HG03457 (cell line): ENCODE measurements around the gene LITAFD.
"Not testable (repeated sequence)": the region's sequence is repeated elsewhere in the genome, so short reads cannot be mapped to it uniquely, and the experiment has no call there.

Source experiments
- ATAC-seq: cut with Tn5 transposase; IDR thresholded peaks from one replicate; pipeline ENCODE4 v1.9.1; 2021; ENCODE audit warnings: moderate number of reproducible peaks; ENCODE audit not compliant: unreplicated experiment

The LITAFD gene

DNA sequence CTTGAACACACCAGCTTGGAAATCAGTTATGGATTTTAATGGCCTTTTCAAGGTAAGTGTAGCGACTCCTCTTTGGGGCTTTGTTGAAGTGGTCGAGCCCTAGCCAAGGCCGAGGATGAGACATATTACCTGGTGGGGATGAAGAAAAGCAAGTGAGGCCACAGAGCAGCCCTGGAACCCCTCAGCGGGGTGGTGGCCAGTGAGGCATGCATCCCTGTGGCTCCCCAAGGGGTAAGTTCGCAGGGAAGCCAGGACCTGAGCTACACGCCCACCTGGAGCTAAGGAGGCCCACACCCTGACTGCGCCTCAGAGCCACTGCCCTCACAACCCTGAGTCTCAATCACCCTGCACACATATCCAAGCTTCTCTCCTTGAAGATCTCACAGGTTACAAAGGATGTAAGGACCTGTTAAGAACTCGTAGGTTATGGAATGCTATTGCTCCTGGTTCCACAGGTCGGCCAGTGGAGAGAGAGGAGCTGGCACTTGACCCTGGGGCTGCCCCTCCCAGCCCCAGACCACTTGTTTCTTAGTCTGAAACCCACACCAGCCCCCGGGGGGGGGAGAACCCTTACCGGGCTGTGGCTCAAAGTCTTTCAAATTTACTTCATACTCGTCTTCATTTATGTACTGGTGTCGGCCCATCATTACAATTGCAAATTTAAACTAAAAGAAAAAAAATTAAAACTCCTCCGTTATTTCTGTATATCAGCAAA, 12.0 kb downstream of the LITAFD start:
- ATAC-seq = no peak

DNA sequence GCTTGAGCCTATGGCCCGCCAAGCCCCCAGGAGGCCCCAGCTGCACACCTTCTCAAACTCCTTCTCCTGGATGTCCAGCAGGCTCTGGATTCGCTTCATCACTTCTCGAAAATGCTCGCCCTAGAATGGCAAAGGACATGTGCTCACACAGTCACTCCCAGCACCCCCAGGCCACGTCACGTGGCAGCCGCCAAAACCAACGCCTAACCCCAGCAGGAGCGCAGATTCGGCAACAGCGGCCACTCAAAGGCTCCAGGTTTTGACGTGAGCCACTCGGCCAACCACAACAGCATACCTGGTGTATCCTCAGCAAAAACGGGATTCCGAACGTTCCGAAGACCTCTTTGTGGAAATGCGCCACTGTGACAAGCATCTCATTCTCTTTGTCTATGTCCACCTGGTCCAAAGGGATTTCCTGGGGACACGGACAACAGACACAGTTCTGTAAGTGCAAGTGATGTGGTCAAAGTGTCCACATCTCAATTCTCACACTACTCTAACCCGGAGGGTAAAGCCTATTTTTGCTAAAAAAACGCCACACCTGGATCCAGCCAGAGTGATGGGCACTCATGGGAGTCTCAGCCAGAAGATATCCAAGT, 12.7 kb downstream of the LITAFD start:
- ATAC-seq = no peak

DNA sequence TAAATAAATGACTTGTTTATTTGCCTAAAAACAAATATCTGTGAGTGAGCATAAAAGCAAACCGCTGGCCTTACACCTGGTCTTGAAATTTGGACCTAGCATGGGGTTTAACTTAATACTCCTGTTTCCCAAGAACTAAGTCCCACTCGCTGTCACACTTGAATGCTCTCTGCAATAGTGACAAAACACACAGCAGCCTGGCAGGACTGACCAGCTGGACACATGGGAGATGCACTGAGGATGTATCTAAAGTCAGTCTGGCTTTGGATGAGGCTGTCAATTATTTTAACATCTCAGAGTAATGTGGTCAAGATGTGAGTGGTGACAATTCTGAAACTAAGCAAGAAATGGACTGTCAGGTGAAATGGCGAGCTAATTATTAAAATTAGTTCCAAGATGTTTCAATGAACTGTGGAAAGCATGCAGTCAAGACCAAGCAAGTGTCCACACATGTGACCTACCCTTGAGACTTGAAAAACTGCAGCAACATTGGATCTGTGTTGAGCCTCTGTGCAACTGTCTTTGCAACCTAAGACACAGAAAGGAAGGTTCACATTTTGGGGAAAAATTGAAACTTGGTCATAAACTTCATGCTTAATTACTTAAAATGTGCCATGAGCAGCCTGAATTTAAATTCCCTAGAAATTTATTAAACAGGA, 16.6 kb downstream of the LITAFD start:
- no peak for ATAC-seq

DNA sequence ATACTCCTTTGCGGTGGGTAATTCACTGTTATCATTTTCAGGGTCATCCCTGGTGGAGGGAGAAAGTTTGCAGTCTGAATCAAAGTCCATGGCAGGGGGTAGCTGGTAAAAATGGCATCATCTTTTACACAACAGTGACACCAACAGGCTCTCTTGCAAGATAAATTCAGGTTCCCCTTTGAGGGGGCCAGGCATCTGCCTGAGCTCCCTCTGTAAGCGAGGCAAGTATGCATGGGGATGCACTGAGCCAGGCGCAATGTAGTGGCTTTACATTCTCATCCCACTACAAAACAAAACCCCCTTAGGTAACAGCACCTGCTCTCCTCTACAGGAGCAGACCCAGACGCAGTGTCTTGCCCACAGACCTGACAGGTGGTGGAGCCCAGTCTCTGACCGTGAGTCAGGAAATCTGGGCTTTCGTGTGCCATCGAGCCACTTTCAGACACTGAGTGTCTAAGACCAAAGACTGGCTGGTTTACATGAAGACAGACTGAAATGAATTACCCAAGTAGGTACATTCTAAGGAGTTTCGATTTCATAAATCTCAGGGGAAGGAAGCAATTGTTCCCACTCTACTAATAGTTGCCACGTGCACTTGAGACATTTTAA, 17.7 kb downstream of the LITAFD start:
- ATAC-seq = no peak

DNA sequence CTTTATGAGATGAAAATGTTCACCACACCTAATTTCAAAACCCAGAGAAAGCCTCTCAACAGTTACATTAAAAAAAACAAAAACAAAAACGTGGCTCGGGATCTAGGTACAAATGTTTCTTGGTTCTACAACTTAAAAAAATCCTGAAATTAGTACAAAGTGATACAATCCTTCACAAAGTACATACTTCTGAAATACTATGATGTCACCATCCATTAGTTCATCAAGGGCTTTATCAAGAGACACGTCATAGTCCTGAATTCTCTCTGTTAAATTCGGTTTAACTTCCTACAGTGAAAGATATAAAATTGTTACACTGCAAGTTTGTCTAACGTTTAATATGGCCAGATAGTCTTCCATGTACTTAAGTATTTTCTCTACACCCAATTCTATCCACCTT, 18.2 kb downstream of the LITAFD start:
- ATAC-seq = no peak

DNA sequence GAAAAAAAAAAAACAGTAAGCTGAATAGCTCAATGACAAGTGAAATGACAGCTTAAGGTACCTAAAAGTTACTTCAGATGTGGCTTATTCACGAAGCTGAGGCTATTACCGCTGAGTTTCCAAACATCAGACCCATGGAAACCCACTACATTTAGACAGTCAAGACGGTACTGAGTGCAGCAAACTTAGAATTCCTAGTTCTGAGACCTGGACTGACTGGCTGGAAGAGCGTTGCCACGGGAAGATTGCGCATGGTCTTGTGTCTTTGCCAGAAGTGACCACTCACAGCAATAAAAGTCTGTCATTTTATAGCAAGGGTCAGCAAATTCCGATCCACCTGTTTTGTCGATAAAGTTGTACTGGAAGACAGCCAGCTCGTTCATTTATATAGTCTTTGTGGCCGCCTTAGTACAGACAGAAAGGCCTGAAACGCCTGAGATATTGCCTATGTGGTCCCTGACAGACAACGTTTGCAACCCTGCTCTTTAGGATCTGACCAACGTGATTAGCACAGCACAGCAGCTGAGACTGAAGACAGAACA, 19.2 kb downstream of the LITAFD start:
- no peak for ATAC-seq

DNA sequence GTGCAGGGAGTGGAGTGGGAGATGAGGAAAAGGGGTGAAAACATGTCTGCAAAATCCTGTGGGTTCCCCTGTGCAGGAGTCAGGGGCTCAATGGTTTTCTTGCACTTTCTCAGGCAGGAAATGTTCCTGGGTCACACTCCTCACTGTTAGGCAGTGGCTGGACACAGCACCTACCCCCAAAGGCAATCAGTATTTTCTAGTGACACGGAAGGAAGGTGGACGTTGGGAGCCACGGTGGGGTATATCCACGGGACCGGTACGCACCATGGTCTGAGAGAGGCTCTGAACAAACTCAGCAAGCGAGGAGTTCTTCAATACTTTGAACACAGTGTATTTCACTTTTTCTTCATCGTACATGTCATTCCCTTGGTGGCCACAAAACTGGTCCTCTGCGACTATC, 20.9 kb downstream of the LITAFD start:
- no peak for ATAC-seq

DNA sequence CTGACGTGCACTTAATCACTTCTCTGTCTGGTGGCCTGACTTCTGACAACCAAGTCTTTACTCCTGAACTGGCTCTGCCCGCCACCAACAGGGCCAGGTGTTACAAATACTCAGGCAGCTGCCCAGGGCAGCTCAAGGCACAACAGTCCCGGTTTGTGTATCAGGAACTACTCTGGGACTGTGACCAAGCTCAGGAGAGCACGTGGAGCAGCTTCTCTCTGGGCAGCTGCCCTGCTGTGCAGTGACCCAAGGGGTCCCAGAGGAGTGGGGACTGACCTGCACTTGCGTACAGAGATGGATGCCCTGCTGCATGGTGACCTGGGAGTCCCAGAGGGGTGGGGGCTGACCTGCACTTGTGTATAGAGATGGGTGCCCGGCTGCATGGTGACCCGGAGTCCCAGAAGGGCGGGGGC, 21.9 kb downstream of the LITAFD start:
- ATAC-seq = no peak

DNA sequence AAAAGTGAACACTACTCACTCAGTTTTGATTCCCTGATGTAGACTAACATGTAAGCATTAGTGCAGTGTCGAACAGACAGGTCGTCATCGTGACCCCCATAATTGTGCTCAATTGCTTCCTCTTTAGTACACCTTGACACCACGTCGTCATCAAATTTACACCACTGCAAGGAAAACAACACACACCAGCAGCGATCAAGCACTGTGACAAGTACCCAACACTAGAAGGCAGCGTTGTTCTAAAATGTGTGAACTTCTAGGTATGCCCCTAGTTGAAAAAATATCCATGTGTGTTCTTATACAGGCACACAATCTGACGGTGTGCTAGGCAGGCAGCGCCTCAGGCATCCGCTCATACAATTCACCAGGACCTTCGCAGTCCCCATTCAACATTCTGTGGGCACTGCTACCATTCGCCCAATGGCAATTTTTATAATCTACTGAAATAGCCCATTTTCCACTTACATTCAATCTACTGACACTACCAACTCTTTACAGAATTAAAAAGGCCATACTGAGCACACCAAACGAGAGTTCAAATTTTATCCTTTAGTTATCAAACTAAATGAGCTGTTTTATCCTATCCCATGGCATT, 23.1 kb downstream of the LITAFD start:
- ATAC-seq = no peak

DNA sequence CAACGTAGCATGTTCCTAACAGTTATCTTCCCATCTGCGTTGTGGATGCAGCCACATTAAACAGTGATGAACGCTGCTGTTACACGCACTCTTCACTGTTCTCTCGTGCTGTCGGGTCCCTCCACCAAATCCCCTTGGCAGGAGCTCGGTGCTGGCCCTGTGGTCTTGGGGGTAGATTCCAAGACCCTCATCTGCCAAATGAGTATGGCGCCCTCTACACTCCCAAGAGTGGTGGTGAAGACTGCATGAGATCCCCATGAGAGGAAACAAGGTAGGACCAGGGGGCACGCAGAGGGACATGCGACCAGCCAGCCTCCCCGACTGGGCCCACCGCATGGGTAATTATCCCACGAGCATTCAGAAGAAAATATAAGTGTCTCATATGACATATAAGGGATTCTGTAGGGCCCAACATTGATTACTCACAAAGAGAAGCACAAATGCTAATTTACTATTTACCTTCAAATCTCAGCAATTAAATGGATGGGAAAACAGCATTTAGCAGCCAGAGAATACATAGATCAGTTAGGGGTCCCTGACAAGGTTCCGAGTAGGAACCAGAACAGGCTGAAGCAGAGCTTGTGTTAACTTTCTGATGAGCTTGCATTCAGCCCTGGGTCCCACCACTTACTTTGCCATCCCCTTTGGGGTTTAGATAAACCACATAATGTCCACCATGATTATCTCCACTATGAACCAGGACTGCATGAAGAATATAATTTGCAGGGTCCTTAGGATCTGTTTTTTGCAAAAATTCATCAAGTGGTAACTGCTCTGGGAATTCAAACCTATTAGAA, 23.8 kb downstream of the LITAFD start:
- ATAC-seq = no peak

DNA sequence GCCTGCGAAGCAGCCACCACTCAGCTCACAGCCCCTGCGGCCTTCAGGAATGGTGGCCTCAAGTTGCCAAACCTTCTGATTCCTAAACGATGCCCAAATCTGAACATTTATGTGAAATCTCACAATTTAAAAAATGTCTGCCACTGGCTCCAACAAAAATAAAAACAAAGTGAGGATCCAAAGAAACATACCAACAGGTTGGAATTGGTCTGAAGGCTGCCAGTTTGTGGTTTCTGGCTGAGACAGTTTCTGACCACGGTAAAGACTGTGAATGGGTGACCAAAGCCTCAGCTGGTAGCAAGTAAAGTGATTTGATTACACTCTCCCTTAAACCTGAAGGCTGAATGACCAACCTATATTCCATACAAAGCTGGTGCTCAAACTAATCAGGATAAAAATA, 24.9 kb downstream of the LITAFD start:
- no peak for ATAC-seq

DNA sequence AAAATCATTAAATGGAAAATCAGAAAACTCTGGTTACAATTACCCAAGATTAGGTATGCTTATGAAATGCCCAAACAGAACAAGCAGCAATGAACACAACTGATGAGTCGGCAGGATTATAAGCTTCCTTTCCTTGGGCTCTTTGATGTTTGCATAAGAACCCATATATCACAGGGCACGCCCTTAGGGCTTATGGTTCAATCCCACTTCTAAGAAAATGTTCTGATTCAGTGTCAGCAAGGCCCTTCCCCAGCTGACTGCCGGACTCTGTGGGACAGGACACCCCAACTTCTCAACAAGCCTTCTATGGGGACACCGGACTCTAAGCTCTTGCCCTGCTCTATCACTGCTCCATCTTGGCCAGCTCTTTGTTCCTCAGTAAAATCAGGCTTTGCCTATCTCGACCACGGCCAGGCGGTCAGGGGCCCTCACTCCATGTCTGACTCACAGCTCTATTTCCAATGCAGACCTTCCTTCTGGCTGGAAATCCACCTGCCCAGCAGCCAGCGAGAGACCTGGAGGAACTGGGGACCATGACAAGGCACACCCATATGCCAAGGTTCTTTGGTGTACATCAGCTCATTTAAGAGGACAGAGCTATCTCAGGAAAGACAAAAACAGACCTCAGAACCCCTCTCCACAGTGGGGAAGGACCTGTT, 26.8 kb downstream of the LITAFD start:
- no peak for ATAC-seq

DNA sequence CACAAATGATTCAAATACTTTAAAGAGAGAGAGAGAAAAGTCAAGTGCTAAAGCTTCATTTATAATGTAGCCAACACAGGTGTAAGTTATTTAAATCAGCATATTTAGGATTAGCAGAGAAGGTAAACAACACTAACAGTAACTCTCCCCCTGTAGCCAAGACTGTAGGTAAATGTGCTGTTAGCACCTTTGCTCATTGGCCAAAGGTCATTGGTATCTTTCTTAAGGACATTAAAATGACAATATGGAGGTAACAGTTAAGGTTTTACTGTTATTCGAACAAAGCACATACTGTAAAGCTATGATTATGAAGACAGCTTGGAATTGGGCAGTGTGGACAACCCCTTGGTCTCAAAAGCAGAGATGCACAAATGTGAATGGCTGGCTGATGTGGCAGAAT, 28.7 kb downstream of the LITAFD start:
- no peak for ATAC-seq

DNA sequence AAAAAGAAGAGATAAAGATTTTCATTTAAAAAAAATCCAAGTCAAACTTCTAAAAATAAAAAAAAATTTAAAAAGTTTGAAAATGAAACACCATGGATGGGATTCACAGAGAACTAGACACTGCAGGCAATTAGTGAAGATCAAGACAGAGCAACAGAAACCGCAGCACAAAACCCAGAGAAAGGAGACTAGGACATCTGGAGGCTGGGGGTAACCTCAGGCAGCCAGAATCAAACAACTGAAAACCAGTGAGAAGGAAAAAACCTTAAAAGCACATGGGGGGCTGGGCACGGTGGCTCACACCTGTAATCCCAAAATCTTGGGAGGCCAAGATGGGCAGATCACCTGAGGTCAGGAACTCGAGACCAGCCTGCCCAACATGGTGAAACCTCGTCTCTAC, 30.6 kb downstream of the LITAFD start:
- ATAC-seq = no peak

DNA sequence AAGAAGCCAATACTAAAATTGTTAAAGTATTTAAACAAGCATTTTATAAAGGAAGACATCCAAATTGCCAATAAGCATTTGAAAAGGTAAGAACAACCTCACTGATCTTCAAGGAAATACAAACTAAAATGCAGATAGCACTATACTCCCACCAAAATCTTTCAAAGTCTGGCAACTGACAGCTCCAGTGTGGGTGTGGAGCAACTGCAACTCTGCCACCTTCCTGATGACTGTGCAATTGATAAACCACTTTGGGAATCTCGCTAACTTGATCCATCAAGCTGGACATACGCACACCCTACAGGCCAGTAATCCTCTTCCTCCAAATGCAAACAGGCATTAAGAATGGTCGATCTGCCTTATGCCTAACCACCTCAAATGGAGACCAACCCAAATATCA, 31.9 kb downstream of the LITAFD start:
- ATAC-seq = no peak

DNA sequence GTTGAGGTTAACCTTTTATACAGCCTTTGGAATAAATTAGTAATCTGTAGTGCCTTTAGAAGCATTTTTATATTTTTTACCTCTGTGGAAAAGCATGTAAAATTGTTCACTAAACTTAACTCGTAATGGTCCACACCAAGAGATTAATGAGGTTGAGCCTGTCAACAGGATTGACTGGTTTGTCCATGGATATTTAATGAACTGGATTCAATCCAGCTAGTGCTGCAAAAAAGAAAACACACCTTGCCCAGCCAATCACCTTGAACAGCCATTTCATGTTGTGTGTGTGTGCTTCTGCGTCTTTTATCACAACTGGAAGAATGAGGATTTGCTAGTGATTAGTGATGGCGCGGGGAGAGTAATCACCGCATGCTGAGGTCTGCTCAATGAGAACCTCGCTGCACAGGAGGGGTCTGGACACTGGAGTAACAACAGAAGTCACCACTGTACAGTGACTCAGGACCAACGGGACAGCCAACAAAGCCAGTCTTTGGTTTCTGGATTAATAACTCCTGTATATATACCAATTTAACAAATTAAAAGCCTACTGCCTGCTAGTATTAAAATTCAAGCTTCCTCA, 33.7 kb downstream of the LITAFD start:
- ATAC-seq = no peak

DNA sequence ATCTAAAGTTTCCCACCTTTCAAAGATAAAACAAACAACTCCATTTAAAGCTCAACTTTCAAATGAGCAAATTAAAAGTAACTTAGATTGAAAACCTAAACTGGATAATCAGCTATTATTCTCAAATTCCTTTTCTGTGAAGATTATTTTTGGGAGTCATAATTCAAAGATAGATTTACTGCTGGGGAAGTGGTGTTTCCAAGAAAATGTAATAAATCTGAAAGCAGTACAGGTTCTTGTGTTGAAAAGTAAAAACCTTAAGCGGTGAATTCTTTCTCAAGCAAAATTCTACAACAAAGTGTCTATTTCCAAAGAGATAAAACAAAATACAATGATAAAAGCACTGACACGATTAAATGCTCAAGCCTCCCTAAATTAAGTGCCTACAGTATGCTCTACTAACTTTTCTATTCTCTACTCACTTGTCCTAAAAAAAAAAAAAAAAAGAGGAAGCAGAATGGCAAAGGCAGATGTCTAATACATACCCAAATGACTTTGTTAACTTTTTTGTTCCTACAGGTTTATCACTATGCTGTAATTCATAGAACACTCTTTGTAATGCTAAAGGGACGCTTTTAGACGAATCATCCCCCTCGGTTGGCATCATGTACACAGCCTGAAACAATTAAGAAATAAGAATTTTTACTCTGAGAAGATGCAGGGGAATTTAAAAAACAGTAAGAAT, 34.5 kb downstream of the LITAFD start:
- ATAC-seq = no peak

DNA sequence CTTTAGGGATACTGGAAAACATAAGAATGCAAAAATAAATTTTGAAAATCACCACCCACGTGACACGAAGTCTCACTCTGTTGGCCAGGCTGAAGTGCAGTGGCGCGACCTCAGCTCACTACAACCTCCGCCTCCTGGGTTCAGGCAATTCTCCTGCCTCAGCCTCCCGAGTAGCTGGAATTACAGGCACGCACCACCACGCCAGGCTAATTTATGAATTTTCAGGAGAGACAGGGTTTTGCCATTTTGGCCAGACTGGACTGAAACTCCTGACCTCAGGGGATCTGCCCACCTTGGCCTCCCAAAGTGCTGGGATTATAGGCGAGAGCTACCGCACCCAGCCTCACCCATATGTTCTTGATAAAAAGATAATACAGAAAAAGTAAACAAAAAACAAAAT, 35.2 kb downstream of the LITAFD start:
- not testable (repeated sequence) for ATAC-seq
